Ishikawa (cell line): ENCODE measurements around the gene RAB9A.

Experiments
- CEBPB ChIP-seq: IDR thresholded peaks from 2 replicates; pipeline ENCODE4 v1.6.1; 2012
- CREB1 ChIP-seq: IDR thresholded peaks from 2 replicates; pipeline ENCODE4 v1.6.1; 2012; ENCODE audit warnings: low read depth
- EGR1 ChIP-seq: IDR thresholded peaks from 2 replicates; pipeline ENCODE4 v1.6.1; 2012
- EP300 ChIP-seq: IDR thresholded peaks from 2 replicates; pipeline ENCODE4 v1.6.1; 2012; ENCODE audit warnings: borderline replicate concordance
- FOXM1 ChIP-seq: IDR thresholded peaks from 2 replicates; pipeline ENCODE4 v1.6.1; 2012; ENCODE audit warnings: low read depth, borderline replicate concordance
- NFIC ChIP-seq: IDR thresholded peaks from 2 replicates; pipeline ENCODE4 v1.6.1; 2012
- RAD21 ChIP-seq: IDR thresholded peaks from 2 replicates; pipeline ENCODE4 v1.6.1; 2012; ENCODE audit warnings: low read depth
- TAF1 ChIP-seq: IDR thresholded peaks from 2 replicates; pipeline ENCODE4 v1.6.1; 2012; ENCODE audit warnings: low read depth, mild to moderate bottlenecking
- TCF12 ChIP-seq: IDR thresholded peaks from 2 replicates; pipeline ENCODE4 v1.6.1; 2012; ENCODE audit warnings: low read depth
- TEAD4 ChIP-seq: IDR thresholded peaks from 2 replicates; pipeline ENCODE4 v1.6.1; 2012
- USF1 ChIP-seq: IDR thresholded peaks from 2 replicates; pipeline ENCODE4 v1.6.1; 2012
- YY1 ChIP-seq: IDR thresholded peaks from 2 replicates; pipeline ENCODE4 v1.6.1; 2012; ENCODE audit warnings: low read depth
- ZBTB7A ChIP-seq: IDR thresholded peaks from 2 replicates; pipeline ENCODE4 v1.6.1; 2012; ENCODE audit warnings: low read depth
- TF ChIP-seq, protein P1 (sequence below): IDR thresholded peaks from 2 replicates; pipeline ENCODE4 v1.6.1; 2012; ENCODE audit warnings: low read depth, mild to moderate bottlenecking
- TF ChIP-seq, protein P2 (sequence below): IDR thresholded peaks from 2 replicates; pipeline ENCODE4 v1.6.1; 2012

The RAB9A gene

GRCh38 chrX:13703589-13703988, 14.7 kb downstream of the RAB9A start:
- no peak for TF ChIP-seq TAF1
- TF ChIP-seq CEBPB, result no peak
- no peak for TF ChIP-seq FOXM1
- TF ChIP-seq, protein P1, sequence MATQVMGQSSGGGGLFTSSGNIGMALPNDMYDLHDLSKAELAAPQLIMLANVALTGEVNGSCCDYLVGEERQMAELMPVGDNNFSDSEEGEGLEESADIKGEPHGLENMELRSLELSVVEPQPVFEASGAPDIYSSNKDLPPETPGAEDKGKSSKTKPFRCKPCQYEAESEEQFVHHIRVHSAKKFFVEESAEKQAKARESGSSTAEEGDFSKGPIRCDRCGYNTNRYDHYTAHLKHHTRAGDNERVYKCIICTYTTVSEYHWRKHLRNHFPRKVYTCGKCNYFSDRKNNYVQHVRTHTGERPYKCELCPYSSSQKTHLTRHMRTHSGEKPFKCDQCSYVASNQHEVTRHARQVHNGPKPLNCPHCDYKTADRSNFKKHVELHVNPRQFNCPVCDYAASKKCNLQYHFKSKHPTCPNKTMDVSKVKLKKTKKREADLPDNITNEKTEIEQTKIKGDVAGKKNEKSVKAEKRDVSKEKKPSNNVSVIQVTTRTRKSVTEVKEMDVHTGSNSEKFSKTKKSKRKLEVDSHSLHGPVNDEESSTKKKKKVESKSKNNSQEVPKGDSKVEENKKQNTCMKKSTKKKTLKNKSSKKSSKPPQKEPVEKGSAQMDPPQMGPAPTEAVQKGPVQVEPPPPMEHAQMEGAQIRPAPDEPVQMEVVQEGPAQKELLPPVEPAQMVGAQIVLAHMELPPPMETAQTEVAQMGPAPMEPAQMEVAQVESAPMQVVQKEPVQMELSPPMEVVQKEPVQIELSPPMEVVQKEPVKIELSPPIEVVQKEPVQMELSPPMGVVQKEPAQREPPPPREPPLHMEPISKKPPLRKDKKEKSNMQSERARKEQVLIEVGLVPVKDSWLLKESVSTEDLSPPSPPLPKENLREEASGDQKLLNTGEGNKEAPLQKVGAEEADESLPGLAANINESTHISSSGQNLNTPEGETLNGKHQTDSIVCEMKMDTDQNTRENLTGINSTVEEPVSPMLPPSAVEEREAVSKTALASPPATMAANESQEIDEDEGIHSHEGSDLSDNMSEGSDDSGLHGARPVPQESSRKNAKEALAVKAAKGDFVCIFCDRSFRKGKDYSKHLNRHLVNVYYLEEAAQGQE, result no peak
- no peak for TF ChIP-seq EP300
- TF ChIP-seq, protein P2, sequence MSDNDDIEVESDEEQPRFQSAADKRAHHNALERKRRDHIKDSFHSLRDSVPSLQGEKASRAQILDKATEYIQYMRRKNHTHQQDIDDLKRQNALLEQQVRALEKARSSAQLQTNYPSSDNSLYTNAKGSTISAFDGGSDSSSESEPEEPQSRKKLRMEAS, result no peak
- no peak for TF ChIP-seq USF1
- TF ChIP-seq NFIC, result no peak
- no peak for TF ChIP-seq TCF12
- no peak for TF ChIP-seq ZBTB7A
- no peak for TF ChIP-seq YY1
- TF ChIP-seq CREB1, result no peak
- TF ChIP-seq RAD21, result no peak
- TF ChIP-seq TEAD4, result no peak
- TF ChIP-seq EGR1, result no peak

GRCh38 chrX:13711141-13711540, 22.2 kb downstream of the RAB9A start:
- TF ChIP-seq, protein P2, result no peak
- no peak for TF ChIP-seq EP300
- TF ChIP-seq CREB1, result no peak
- no peak for TF ChIP-seq CEBPB
- no peak for TF ChIP-seq NFIC
- TF ChIP-seq USF1, result no peak
- no peak for TF ChIP-seq TEAD4
- TF ChIP-seq EGR1, result no peak
- no peak for TF ChIP-seq TAF1
- TF ChIP-seq YY1, result no peak

DNA sequence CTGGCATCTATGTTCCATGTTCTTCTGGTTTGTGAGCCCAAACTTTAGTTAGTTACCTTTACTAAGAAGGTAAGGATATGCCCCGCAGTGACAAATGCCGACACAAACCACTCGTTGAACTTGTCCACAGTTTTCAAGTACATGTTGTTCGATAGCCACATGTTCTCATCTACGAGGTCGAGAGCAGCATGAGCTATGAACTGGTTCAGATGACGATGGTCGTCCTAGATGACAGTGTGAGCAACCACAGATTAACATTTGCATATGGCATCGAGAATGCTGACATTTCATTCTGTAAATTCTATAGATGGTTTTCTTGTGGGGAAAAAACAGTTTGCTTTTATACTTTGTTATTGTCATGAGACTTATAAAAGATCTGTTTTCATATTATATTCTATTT, 27.5 kb downstream of the RAB9A start:
- TF ChIP-seq ZBTB7A (no peak), CREB1 (no peak), EP300 (no peak), TCF12 (no peak), TEAD4 (no peak), CEBPB (no peak), USF1 (no peak), TAF1 (no peak), YY1 (no peak), EGR1 (no peak)
- TF ChIP-seq, protein P2, result no peak
- TF ChIP-seq, protein P1, result no peak

DNA sequence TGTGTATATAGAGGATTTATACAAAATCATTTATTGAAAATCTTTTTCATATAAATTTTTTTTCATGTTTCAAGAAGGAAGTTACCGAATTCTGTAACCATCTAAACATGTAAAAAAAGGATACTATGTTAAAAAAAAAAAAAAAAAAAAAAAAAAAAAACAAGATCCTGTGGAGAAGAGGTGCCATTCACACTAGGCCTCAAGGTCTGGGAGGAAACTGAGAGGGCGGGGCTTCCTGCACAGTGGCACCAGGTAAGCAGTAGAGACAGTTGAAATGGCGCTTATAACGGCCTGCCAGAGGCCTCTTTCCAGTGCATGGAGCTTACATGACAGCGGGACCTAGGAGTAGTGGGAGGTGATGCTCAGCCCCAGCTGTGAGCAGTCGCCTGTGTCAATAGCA, 28.0 kb downstream of the RAB9A start:
- no peak for TF ChIP-seq FOXM1
- no peak for TF ChIP-seq CEBPB
- TF ChIP-seq EGR1, result no peak
- TF ChIP-seq, protein P2, result no peak
- TF ChIP-seq CREB1, result no peak
- TF ChIP-seq USF1, result no peak
- no peak for TF ChIP-seq NFIC
- no peak for TF ChIP-seq EP300
- no peak for TF ChIP-seq TCF12
- TF ChIP-seq TEAD4, result no peak
- TF ChIP-seq, protein P1, result no peak
- TF ChIP-seq TAF1, result no peak
